Gastrocnemius medialis (tissue), 4 donors: Measurements from ENCODE around the gene PHKA2.

Experiments
- POLR2A ChIP-seq, 2 donors: fragments of 450-650 bp; IDR thresholded peaks; one replicate each; pipeline ENCODE4 v1.6.1; 2017; ENCODE audit warnings: antibody characterized with exemption in 2 of 2, mild to moderate bottlenecking in 2 of 2, moderate library complexity in 2 of 2
- TF ChIP-seq, protein P1 (sequence below), 5 experiments: fragments of 450-650 bp in 3 of 5; fragments of 200-600 bp in 2 of 5; sonication (generic) in 2 of 5; IDR thresholded peaks in 4 of 5; conservative IDR thresholded peaks in 1 of 5; 1 replicate in 4 of 5; 2 replicates in 1 of 5; pipeline ENCODE4 v1.5.1; 2016 to 2019; ENCODE audit warnings: antibody characterized with exemption in 5 of 5, mild to moderate bottlenecking in 3 of 5, moderate library complexity in 3 of 5

DNA sequence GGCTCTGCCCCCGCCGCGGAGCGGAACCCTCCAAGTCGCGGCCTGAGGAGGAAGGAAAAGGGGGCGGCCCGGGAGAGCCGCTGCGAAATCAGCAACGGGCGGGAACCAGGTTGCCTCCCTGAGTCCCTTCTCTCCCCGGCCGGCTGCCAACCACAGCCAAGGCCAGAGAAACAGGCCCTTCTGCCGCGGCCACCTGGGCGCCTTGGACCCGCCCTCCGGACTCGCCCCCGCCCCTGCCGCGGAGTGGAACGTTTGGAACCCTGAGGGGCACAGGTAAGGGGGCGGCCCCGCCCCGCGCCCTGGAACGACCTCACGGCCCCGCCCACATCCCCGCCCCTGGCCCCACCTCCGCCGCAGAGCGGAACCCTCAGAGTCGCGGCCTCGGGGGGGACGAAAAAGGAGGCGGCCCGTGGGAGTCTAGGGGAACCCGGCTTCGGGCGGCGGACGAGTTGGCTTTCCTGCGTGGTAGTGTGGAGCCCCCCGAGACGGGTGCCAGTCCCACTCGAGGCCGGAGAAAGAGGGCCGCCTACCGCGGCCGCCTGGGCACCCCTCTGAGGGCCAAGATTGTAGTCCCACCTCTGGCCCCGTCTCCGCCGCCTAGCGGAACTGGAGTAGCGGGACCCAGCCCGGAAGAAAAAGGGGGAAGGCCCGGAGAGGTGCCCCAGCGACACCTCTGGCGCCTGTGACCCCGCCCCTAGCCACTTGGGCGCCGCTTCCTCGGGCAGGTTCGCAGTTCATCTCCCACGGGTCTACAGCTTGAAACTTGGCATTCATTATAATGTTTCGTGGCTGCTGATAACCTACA is 669 bp upstream of the PHKA2 start:
- TF ChIP-seq, protein P1, sequence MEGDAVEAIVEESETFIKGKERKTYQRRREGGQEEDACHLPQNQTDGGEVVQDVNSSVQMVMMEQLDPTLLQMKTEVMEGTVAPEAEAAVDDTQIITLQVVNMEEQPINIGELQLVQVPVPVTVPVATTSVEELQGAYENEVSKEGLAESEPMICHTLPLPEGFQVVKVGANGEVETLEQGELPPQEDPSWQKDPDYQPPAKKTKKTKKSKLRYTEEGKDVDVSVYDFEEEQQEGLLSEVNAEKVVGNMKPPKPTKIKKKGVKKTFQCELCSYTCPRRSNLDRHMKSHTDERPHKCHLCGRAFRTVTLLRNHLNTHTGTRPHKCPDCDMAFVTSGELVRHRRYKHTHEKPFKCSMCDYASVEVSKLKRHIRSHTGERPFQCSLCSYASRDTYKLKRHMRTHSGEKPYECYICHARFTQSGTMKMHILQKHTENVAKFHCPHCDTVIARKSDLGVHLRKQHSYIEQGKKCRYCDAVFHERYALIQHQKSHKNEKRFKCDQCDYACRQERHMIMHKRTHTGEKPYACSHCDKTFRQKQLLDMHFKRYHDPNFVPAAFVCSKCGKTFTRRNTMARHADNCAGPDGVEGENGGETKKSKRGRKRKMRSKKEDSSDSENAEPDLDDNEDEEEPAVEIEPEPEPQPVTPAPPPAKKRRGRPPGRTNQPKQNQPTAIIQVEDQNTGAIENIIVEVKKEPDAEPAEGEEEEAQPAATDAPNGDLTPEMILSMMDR (IDR thresholded peaks at IDR 0.05 in 4 of 5, conservative IDR thresholded peaks at IDR 0.05 in 1 of 5): peak; percentile 67 to 72 (median 68)
- peak; percentile 62 to 81 for TF ChIP-seq POLR2A (IDR thresholded peaks at IDR 0.05)
